ENCODE measurements around the gene SLC1A2.

Gene SLC1A2

GRCh38 chr11:35390737-35391682 lies 28.3 kb downstream of the SLC1A2 start:
- H3K4me1 ChIP-seq (ENCODE audit: control insufficient read depth, insufficient read depth, low read length): peaks cover 8% of the 10 kb centered on the region
- H3K27ac ChIP-seq (ENCODE audit: low read depth, low read length): no peak overlapping the region
- H3K27me3 ChIP-seq (ENCODE audit: control insufficient read depth, insufficient read depth, low read length): no peaks in the 10 kb centered on the region
- H3K36me3 ChIP-seq (ENCODE audit: control insufficient read depth, insufficient read depth, low read length): no peaks in the 10 kb centered on the region
- H3K9me3 ChIP-seq (ENCODE audit: control insufficient read depth, insufficient read depth, low read depth, low read length): no peaks in the 10 kb centered on the region
- no peak overlapping the region for H3K4me3 ChIP-seq (ENCODE audit: low read depth, low read length)
- no peak overlapping the region for H3K9ac ChIP-seq (ENCODE audit: low read length)

DNA sequence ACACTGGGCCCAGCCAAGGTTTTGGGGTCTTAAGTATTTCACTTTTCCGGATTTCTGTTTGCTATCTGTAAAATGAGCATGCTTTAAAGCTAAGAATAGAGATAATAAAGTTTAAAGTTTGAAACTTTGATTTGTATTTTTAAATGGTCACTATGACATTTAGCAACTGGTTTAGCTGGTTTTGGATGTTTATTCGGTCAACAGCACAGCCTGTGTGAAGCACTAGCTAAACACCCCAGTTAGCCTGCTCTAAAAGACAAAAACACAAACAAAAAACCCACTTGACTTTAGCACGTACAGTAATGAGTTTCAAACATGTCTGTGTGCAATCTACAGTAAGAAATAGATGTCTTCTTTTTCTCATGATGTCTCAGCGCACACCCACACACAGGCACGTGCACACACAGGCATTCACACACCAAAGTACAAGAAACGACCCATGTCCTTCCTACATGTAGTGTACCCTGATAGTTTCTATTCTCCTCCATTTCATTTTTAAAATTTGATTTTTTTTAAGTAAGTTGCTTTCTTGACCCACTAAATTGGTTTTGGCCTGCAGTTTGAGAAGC lies 29.4 kb downstream of the SLC1A2 start:
- Histone ChIP-seq H3K4me1 (ENCODE audit: control insufficient read depth, insufficient read depth, low read length) (peaks cover 8% of the 10 kb centered on the region), H3K4me3 (ENCODE audit: low read depth, low read length) (no peak overlapping the region), H3K9me3 (ENCODE audit: control insufficient read depth, insufficient read depth, low read depth, low read length) (no peaks in the 10 kb centered on the region), H3K9ac (ENCODE audit: low read length) (no peak overlapping the region), H3K36me3 (ENCODE audit: control insufficient read depth, insufficient read depth, low read length) (no peaks in the 10 kb centered on the region), H3K27ac (ENCODE audit: low read depth, low read length) (no peak overlapping the region), H3K27me3 (ENCODE audit: control insufficient read depth, insufficient read depth, low read length) (no peaks in the 10 kb centered on the region)

- Histone ChIP-seq H3K9me3 (ENCODE audit: control insufficient read depth, insufficient read depth, low read depth, low read length) (no peaks in the 10 kb centered on the region), H3K27ac (ENCODE audit: low read depth, low read length) (no peak overlapping the region)
These were observed 30.2 kb downstream of the SLC1A2 start for GRCh38 chr11:35389112-35389511.

DNA sequence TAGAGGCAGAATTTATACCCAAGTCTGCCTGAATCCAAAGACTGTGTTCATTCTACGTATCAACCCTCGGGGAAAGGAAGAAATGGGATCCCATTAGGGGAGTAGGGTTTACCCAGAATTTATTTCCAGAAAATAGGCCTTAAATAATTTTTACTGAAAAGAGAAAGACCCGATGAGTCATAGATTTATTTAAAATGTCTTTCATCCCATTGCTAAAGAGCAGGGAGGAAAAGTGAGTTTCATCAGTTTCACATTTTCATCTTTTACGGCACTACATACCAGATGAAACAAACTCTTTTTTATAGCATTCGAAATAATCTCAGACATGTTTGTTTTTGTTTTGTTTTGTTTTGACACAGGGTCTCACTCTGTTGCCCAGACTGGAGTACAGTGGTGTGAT lies 31.3 kb downstream of the SLC1A2 start:
- H3K4me3 ChIP-seq (ENCODE audit: low read depth, low read length): no peak overlapping the region
- no peaks in the 10 kb centered on the region for H3K36me3 ChIP-seq (ENCODE audit: control insufficient read depth, insufficient read depth, low read length)
- no peak overlapping the region for H3K27ac ChIP-seq (ENCODE audit: low read depth, low read length)
- no peaks in the 10 kb centered on the region for H3K27me3 ChIP-seq (ENCODE audit: control insufficient read depth, insufficient read depth, low read length)
- no peak overlapping the region for H3K9ac ChIP-seq (ENCODE audit: low read length)
- H3K4me1 ChIP-seq (ENCODE audit: control insufficient read depth, insufficient read depth, low read length): peaks cover 8% of the 10 kb centered on the region
- H3K9me3 ChIP-seq (ENCODE audit: control insufficient read depth, insufficient read depth, low read depth, low read length): no peaks in the 10 kb centered on the region

More at GRCh38 chr11:35389112-35389511, 30.2 kb downstream of the SLC1A2 start:
- Histone ChIP-seq H3K36me3 (ENCODE audit: control insufficient read depth, insufficient read depth, low read length) (no peaks in the 10 kb centered on the region), H3K4me3 (ENCODE audit: low read depth, low read length) (no peak overlapping the region), H3K4me1 (ENCODE audit: control insufficient read depth, insufficient read depth, low read length) (peaks cover 8% of the 10 kb centered on the region), H3K27me3 (ENCODE audit: control insufficient read depth, insufficient read depth, low read length) (no peaks in the 10 kb centered on the region), H3K9ac (ENCODE audit: low read length) (no peak overlapping the region)

- Histone ChIP-seq H3K27me3 (ENCODE audit: control insufficient read depth, insufficient read depth, low read length) (no peaks in the 10 kb centered on the region), H3K4me3 (ENCODE audit: low read depth, low read length) (no peak overlapping the region), H3K9ac (ENCODE audit: low read length) (no peak overlapping the region), H3K9me3 (ENCODE audit: control insufficient read depth, insufficient read depth, low read depth, low read length) (no peaks in the 10 kb centered on the region), H3K27ac (ENCODE audit: low read depth, low read length) (no peak overlapping the region), H3K4me1 (ENCODE audit: control insufficient read depth, insufficient read depth, low read length) (peaks cover 8% of the 10 kb centered on the region), H3K36me3 (ENCODE audit: control insufficient read depth, insufficient read depth, low read length) (no peaks in the 10 kb centered on the region)
These were observed 32.0 kb downstream of the SLC1A2 start for GRCh38 chr11:35387111-35387982.

DNA sequence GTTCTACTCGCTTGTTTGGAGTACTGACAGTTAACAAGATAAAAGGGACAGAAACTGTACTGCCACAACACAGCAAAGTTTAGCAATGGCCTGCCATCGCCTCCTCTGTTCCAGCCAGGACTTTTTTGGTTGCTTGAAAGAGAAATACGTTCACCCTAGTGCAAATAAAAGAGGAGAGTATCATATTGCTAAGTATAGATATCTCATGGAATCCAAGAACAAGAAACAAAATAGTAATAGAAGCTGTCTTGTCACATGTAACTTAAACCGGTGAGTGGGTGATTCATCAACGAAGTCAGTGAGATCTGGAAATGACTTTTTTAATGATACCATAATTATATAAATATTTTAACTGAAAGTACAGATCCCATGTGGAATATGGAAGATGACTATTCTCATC lies 35.4 kb downstream of the SLC1A2 start:
- no peak overlapping the region for H3K27ac ChIP-seq (ENCODE audit: low read depth, low read length)
- H3K9ac ChIP-seq (ENCODE audit: low read length): no peak overlapping the region
- H3K36me3 ChIP-seq (ENCODE audit: control insufficient read depth, insufficient read depth, low read length): no peaks in the 10 kb centered on the region
- H3K4me1 ChIP-seq (ENCODE audit: control insufficient read depth, insufficient read depth, low read length): no peaks in the 10 kb centered on the region
- no peaks in the 10 kb centered on the region for H3K9me3 ChIP-seq (ENCODE audit: control insufficient read depth, insufficient read depth, low read depth, low read length)
- H3K4me3 ChIP-seq (ENCODE audit: low read depth, low read length): no peak overlapping the region
- no peaks in the 10 kb centered on the region for H3K27me3 ChIP-seq (ENCODE audit: control insufficient read depth, insufficient read depth, low read length)

DNA sequence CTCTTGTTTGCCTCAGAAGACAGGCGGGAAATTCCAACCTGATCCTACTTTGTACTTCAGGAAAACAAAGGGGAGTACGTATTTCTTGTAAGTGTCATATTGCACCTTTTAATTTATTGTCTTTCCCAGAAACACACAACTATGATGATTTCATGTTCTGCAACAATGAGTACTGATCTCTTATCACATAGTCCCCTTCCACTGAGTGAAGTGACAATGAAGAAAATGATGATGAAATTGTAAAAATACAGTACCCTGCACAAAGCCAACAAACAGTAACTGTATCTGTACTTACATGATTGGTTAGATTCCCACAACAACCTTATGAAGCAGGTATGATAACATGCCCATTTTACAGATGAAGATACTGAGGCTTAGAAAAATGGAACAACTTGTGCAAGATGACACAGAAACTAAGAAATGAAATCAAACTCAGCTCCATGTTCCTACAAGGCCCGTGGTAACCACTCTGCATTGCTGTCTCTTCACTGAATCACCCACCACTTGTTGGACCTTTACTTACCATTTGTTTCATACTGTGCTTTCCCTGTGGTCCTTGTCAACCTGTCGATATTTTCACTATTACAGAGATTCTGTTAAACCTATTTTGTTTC lies 37.5 kb downstream of the SLC1A2 start:
- Histone ChIP-seq H3K27me3 (ENCODE audit: control insufficient read depth, insufficient read depth, low read length) (no peaks in the 10 kb centered on the region), H3K27ac (ENCODE audit: low read depth, low read length) (no peak overlapping the region), H3K4me3 (ENCODE audit: low read depth, low read length) (no peak overlapping the region), H3K9me3 (ENCODE audit: control insufficient read depth, insufficient read depth, low read depth, low read length) (no peaks in the 10 kb centered on the region), H3K4me1 (ENCODE audit: control insufficient read depth, insufficient read depth, low read length) (no peaks in the 10 kb centered on the region), H3K36me3 (ENCODE audit: control insufficient read depth, insufficient read depth, low read length) (no peaks in the 10 kb centered on the region), H3K9ac (ENCODE audit: low read length) (no peak overlapping the region)

GRCh38 chr11:35380603-35381002 lies 38.8 kb downstream of the SLC1A2 start:
- H3K9me3 ChIP-seq (ENCODE audit: control insufficient read depth, insufficient read depth, low read depth, low read length): no peaks in the 10 kb centered on the region
- no peaks in the 10 kb centered on the region for H3K27me3 ChIP-seq (ENCODE audit: control insufficient read depth, insufficient read depth, low read length)
- H3K4me3 ChIP-seq (ENCODE audit: low read depth, low read length): no peak overlapping the region
- H3K4me1 ChIP-seq (ENCODE audit: control insufficient read depth, insufficient read depth, low read length): no peaks in the 10 kb centered on the region
- H3K27ac ChIP-seq (ENCODE audit: low read depth, low read length): no peak overlapping the region
- H3K9ac ChIP-seq (ENCODE audit: low read length): no peak overlapping the region
- H3K36me3 ChIP-seq (ENCODE audit: control insufficient read depth, insufficient read depth, low read length): no peaks in the 10 kb centered on the region

DNA sequence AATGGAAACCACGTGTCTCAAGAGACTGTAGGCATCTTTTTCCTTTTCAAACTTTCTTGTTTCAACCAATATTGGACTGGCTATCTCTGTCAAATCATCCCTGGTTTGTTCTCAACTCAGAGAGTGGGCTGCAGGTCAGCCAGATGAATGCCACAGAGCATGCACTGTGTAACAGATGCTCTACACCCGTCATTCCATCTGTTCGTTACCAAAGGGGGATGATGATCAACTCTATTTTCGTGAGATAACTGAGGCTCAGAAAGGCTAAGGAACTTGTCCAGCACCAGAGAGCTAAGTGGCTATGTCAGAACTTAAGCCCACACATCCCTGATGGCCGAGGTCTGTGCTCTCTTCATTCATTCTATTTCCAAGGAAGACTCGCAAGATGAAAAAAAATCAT lies 42.1 kb downstream of the SLC1A2 start:
- Histone ChIP-seq H3K4me3 (ENCODE audit: low read depth, low read length) (no peak overlapping the region), H3K4me1 (ENCODE audit: control insufficient read depth, insufficient read depth, low read length) (no peaks in the 10 kb centered on the region), H3K36me3 (ENCODE audit: control insufficient read depth, insufficient read depth, low read length) (no peaks in the 10 kb centered on the region), H3K27me3 (ENCODE audit: control insufficient read depth, insufficient read depth, low read length) (no peaks in the 10 kb centered on the region), H3K9ac (ENCODE audit: low read length) (no peak overlapping the region), H3K27ac (ENCODE audit: low read depth, low read length) (no peak overlapping the region), H3K9me3 (ENCODE audit: control insufficient read depth, insufficient read depth, low read depth, low read length) (no peaks in the 10 kb centered on the region)

- H3K9ac ChIP-seq (ENCODE audit: low read length): no peak overlapping the region
- H3K9me3 ChIP-seq (ENCODE audit: control insufficient read depth, insufficient read depth, low read depth, low read length): no peaks in the 10 kb centered on the region
- H3K36me3 ChIP-seq (ENCODE audit: control insufficient read depth, insufficient read depth, low read length): no peaks in the 10 kb centered on the region
- H3K4me1 ChIP-seq (ENCODE audit: control insufficient read depth, insufficient read depth, low read length): no peaks in the 10 kb centered on the region
- no peaks in the 10 kb centered on the region for H3K27me3 ChIP-seq (ENCODE audit: control insufficient read depth, insufficient read depth, low read length)
- H3K27ac ChIP-seq (ENCODE audit: low read depth, low read length): no peak overlapping the region
- H3K4me3 ChIP-seq (ENCODE audit: low read depth, low read length): no peak overlapping the region
These were observed 42.7 kb downstream of the SLC1A2 start for GRCh38 chr11:35376613-35377012.

Data from HUES6 (cell line).